GM23338 (cell line): ENCODE results near the gene OLIG1. TPM values are rescaled to one million over a fixed set of nuclear protein-coding genes. Genes with fewer than 3 reads are reported as not detected.

Source experiments
- ATAC-seq: fragments of 200-7000 bp; cut with Tn5 transposase; 3 replicates; pipeline ENCODE4 v1.9.1; 2020
- DNase-seq: peaks from one replicate; pipeline ENCODE4 v3.0.0-alpha.2; 2015; ENCODE audit warnings: low spot score
- H2AFZ ChIP-seq: fragments of 200-600 bp; sonication (generic); 2 replicates; pipeline ENCODE4 v1.8.0; 2016; ENCODE audit warnings: antibody characterized with exemption, mild to moderate bottlenecking, moderate library complexity
- H3F3A ChIP-seq: fragments of 200-600 bp; sonication (generic); replicated peaks from 2 replicates; pipeline ENCODE4 v1.8.0; 2017; ENCODE audit warnings: antibody characterized with exemption, mixed run types, low read depth
- H3K27ac ChIP-seq: fragments of 200-600 bp; sonication (generic); 2 replicates; pipeline ENCODE4 v1.6.1; 2016; ENCODE audit warnings: low read depth
- H3K27me3 ChIP-seq: fragments of 200-600 bp; sonication (generic); 2 replicates; pipeline ENCODE4 v1.8.0; 2016; ENCODE audit warnings: mild to moderate bottlenecking, mixed run types, moderate library complexity; ENCODE audit not compliant: insufficient read depth
- H3K36me3 ChIP-seq: fragments of 200-600 bp; sonication (generic); 2 replicates; pipeline ENCODE4 v1.8.0; 2016; ENCODE audit warnings: mild to moderate bottlenecking; ENCODE audit not compliant: insufficient read depth
- H3K4me1 ChIP-seq: fragments of 200-600 bp; sonication (generic); 2 replicates; pipeline ENCODE4 v1.8.0; 2016; ENCODE audit warnings: mild to moderate bottlenecking, moderate library complexity; ENCODE audit not compliant: insufficient read depth
- H3K4me2 ChIP-seq: fragments of 200-600 bp; sonication (generic); 2 replicates; pipeline ENCODE4 v1.7.1; 2017; ENCODE audit warnings: mixed run types
- H3K4me3 ChIP-seq: fragments of 200-600 bp; sonication (generic); 2 replicates; pipeline ENCODE4 v1.6.1; 2016; ENCODE audit warnings: mixed run types
- H3K79me2 ChIP-seq: fragments of 200-600 bp; sonication (generic); replicated peaks from 2 replicates; pipeline ENCODE4 v1.8.0; 2017; ENCODE audit warnings: mild to moderate bottlenecking; ENCODE audit not compliant: insufficient read depth
- H3K9me2 ChIP-seq: fragments of 200-600 bp; sonication (generic); 2 replicates; pipeline ENCODE4 v1.8.0; 2017; ENCODE audit not compliant: insufficient read depth
- H4K20me1 ChIP-seq: fragments of 200-600 bp; sonication (generic); replicated peaks from 2 replicates; pipeline ENCODE4 v1.8.0; 2017; ENCODE audit warnings: mild to moderate bottlenecking; ENCODE audit not compliant: insufficient read depth
- H3K27ac Mint-ChIP-seq: 2 replicates; pipeline ENCODE4 v1.8.0; 2020; ENCODE audit warnings: inconsistent platforms, mild to moderate bottlenecking, moderate library complexity, mixed read lengths
- H3K27me3 Mint-ChIP-seq: 3 replicates; pipeline ENCODE4 v1.8.0; 2022; ENCODE audit warnings: low read depth, mild to moderate bottlenecking, moderate library complexity, mixed read lengths, inconsistent platforms; ENCODE audit not compliant: insufficient read depth, poor library complexity
- H3K36me3 Mint-ChIP-seq: 3 replicates; pipeline ENCODE4 v1.8.0; 2021; ENCODE audit warnings: low read depth, mild to moderate bottlenecking, inconsistent platforms, moderate library complexity, mixed read lengths
- H3K4me1 Mint-ChIP-seq: 3 replicates; pipeline ENCODE4 v1.8.0; 2020; ENCODE audit warnings: mild to moderate bottlenecking, inconsistent platforms, mixed read lengths
- H3K4me3 Mint-ChIP-seq: 3 replicates; pipeline ENCODE4 v1.8.0; 2021; ENCODE audit warnings: moderate library complexity, mild to moderate bottlenecking, inconsistent platforms, mixed read lengths
- H3K9me3 Mint-ChIP-seq: 3 replicates; pipeline ENCODE4 v1.8.0; 2020; ENCODE audit warnings: moderate library complexity, mild to moderate bottlenecking, inconsistent platforms, mixed read lengths
- CTCF ChIP-seq, 2 experiments: fragments of 200-600 bp in 1 of 2; sonication (generic) in 1 of 2; conservative IDR thresholded peaks; 2 replicates each; pipeline versions ENCODE4 v1.5.1 to v1.6.1; 2016 to 2017; ENCODE audit warnings: antibody characterized with exemption in 2 of 2, low read depth in 2 of 2, mild to moderate bottlenecking in 2 of 2, moderate library complexity in 1 of 2
- ETS1 ChIP-seq: IDR thresholded peaks from 2 replicates; pipeline ENCODE4 v1.6.1; 2016; ENCODE audit warnings: antibody characterized with exemption
- EZH2 ChIP-seq: fragments of 200-600 bp; sonication (generic); IDR thresholded peaks from one replicate; pipeline ENCODE4 v1.8.0; 2017; ENCODE audit warnings: antibody characterized with exemption, mild to moderate bottlenecking, low read depth; ENCODE audit not compliant: unreplicated experiment
- EZH2phosphoT487 ChIP-seq: fragments of 200-600 bp; sonication (generic); IDR thresholded peaks from one replicate; pipeline ENCODE4 v1.8.1; 2018; ENCODE audit warnings: antibody characterized with exemption; ENCODE audit not compliant: unreplicated experiment
- JUNB ChIP-seq: IDR thresholded peaks from one replicate; pipeline ENCODE4 v1.6.1; 2016; ENCODE audit warnings: antibody characterized with exemption; ENCODE audit not compliant: unreplicated experiment
- POLR2AphosphoS5 ChIP-seq: IDR thresholded peaks from 2 replicates; pipeline ENCODE4 v1.6.1; 2016; ENCODE audit warnings: antibody characterized with exemption, low read depth
- REST ChIP-seq: IDR thresholded peaks from one replicate; pipeline ENCODE4 v1.6.1; 2018; ENCODE audit warnings: antibody characterized with exemption; ENCODE audit not compliant: unreplicated experiment
- STAT1 ChIP-seq: IDR thresholded peaks from one replicate; pipeline ENCODE4 v1.6.1; 2016; ENCODE audit warnings: antibody characterized with exemption; ENCODE audit not compliant: unreplicated experiment
- ZNF114 ChIP-seq: fragments of 250-450 bp; sonication (Bioruptor Pico); IDR thresholded peaks from 2 replicates; pipeline ENCODE4 v1.5.0; 2020; ENCODE audit warnings: mild to moderate bottlenecking, moderate library complexity
- ZNF331 ChIP-seq: fragments of 250-450 bp; sonication (Bioruptor Pico); IDR thresholded peaks from 2 replicates; pipeline ENCODE4 v1.5.0; 2020; ENCODE audit warnings: low read depth, mild to moderate bottlenecking, moderate library complexity
- polyA plus RNA-seq: library from polyadenylated mRNA; unstranded; fragments of >200 nt; fragmentation: Nextera tagmentation; extraction: Ambion mirVana; gene quantifications from 2 replicates; pipeline ENCODE4 v1.2.1, GENCODE V29; 2016
- total RNA-seq: library from RNA; depleted of rRNA; stranded (reverse); fragments of >200 nt; shearing (Covaris generic); gene quantifications from 2 replicates; pipeline ENCODE4 v1.2.3, GENCODE V29; 2014

OLIG1 gene
- total and polyA plus RNA-seq, 2 experiments from 2014 or later: 0.14 to 0.81 TPM

GRCh38 chr21:33076600-33077329, 6.8 kb downstream of the OLIG1 start:
- Histone ChIP-seq H3K4me3 (peak overlapping the region; percentile 16; the same call in 1 of the 2 replicates), H3K27ac (no peak overlapping the region), H3K79me2 (no peaks in the 10 kb centered on the region), H3K9me2 (no peaks in the 10 kb centered on the region), H3K4me1 (peaks cover 48% of the 10 kb centered on the region), H3K4me2 (peak overlapping the region; percentile 72), H4K20me1 (no peaks in the 10 kb centered on the region), H3F3A (peaks cover 1% of the 10 kb centered on the region; the same call in 1 of the 2 replicates), H3K27me3 (peaks cover 52% of the 10 kb centered on the region), H2AFZ (no peak overlapping the region), H3K36me3 (no peaks in the 10 kb centered on the region)
- no peak overlapping the region for H3K27ac Mint-ChIP-seq
- DNase-seq (peak; percentile 33), ATAC-seq (peak; percentile 4; the same call in 1 of the 3 replicates)
- H3K36me3 Mint-ChIP-seq: no peaks in the 10 kb centered on the region; the same call in 2 of the 3 replicates
- H3K4me3 Mint-ChIP-seq: no peak overlapping the region; the same call in 2 of the 3 replicates
- H3K9me3 Mint-ChIP-seq: no peaks in the 10 kb centered on the region
- TF ChIP-seq ZNF331 (CRISPR knock-in tag) (no peak), STAT1 (no peak), CTCF (conservative IDR thresholded peaks at IDR 0.05; ENCODE audit: low read depth in 2 of 2) (no peak), ZNF114 (no peak), REST (no peak), POLR2AphosphoS5 (no peak), EZH2 (no peak), JUNB (no peak), EZH2phosphoT487 (no peak), ETS1 (no peak)
- H3K27me3 Mint-ChIP-seq: peaks cover 63% of the 10 kb centered on the region
- peaks cover 55% of the 10 kb centered on the region for H3K4me1 Mint-ChIP-seq
